ENCODE measurements around the gene NRXN2. TPM values are rescaled to one million over a fixed set of nuclear protein-coding genes. Genes with fewer than 3 reads are reported as not detected.

The NRXN2 gene
- total and polyA plus RNA-seq, 2 donors (not counting 3 experiments of a cell fraction or from before 2014, with no cell fraction given): not detected

DNA sequence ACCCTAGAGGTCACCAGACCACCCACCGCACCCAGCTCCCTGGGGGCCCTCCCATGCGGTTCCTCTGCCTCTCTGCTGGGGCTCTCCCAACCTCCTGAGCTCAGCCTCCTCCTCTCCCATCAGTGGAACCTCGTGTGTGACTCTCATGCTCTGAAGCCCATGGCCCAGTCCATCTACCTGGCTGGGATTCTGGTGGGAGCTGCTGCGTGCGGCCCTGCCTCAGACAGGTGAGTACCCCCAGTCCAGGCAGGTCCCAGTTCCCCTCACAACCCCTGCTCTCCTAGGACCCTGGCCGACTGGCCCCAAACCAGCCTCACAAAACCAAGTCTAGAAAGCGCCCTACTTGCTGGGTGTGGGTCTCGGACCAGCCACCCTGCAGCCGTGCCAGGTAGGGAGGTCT lies 130.3 kb downstream of the NRXN2 start:
- dilution Hi-C loops (cut with MboI; ENCODE audit: extremely low pct_ligation_motif_present, low sequenced_read_pairs): no loop called here
- Histone ChIP-seq H4K20me1 (replicated peaks; ENCODE audit: control insufficient read depth, extremely low read depth, insufficient read depth, low read length) (no peaks in the 10 kb centered on the region), H3K27me3 (ENCODE audit: control insufficient read depth in 2 of 2, insufficient read depth in 2 of 2, low read length in 2 of 2) (no peaks in the 10 kb centered on the region), H3K36me3 (ENCODE audit: control insufficient read depth in 2 of 2, extremely low read depth in 1 of 2, insufficient read depth in 2 of 2, low read length in 2 of 2) (no peaks in the 10 kb centered on the region), H3K4me1 (ENCODE audit: control insufficient read depth, extremely low read depth, insufficient read depth, low read length) (no peaks in the 10 kb centered on the region), H3K9me3 (replicated peaks; ENCODE audit: control insufficient read depth, insufficient read depth, low read length) (no peaks in the 10 kb centered on the region), H3K9me1 (replicated peaks; ENCODE audit: control insufficient read depth, extremely low read depth, insufficient read depth, low read length) (no peaks in the 10 kb centered on the region), H3K4me2 (ENCODE audit: insufficient read depth, low read length) (no peak overlapping the region), H3K79me2 (ENCODE audit: control insufficient read depth, insufficient read depth, low read length) (no peaks in the 10 kb centered on the region), H2AFZ (ENCODE audit: low read depth, low read length) (no peak overlapping the region), H3K9ac (replicated peaks; ENCODE audit: extremely low read depth, insufficient read depth, low read length) (no peak overlapping the region), H3K27ac (ENCODE audit: insufficient read depth, low read depth, low read length) (no peak overlapping the region), H3K4me3 (replicated peaks in 1 of 3; ENCODE audit: insufficient read depth in 1 of 3, low read depth in 1 of 3, low read length in 3 of 3) (no peak overlapping the region)
- FAIRE-seq (no peak), DNase-seq (ENCODE audit: low read depth, low spot score) (no peak)
- ChIA-PET CTCF (no interaction called here), POLR2A (no interaction called here)
- TF ChIP-seq FOS (IDR thresholded peaks at IDR 0.05; ENCODE audit: borderline replicate concordance, insufficient read depth, low read length) (no peak), GATA2 (IDR thresholded peaks at IDR 0.05; ENCODE audit: insufficient read depth, insufficient read length, low read depth, low read length) (no peak), POLR2A (IDR thresholded peaks at IDR 0.05; ENCODE audit: low read depth, low read length) (no peak), MYC (IDR thresholded peaks at IDR 0.05; ENCODE audit: low read depth, low read length) (no peak), EZH2 (IDR thresholded peaks at IDR 0.05; ENCODE audit: borderline replicate concordance, low read depth, low read length, severe bottlenecking) (no peak), MAX (IDR thresholded peaks at IDR 0.05; ENCODE audit: insufficient read depth, insufficient read length) (no peak), JUN (IDR thresholded peaks at IDR 0.05; ENCODE audit: borderline replicate concordance, insufficient read depth, insufficient read length, low read depth) (no peak), POLR2AphosphoS5 (IDR thresholded peaks at IDR 0.05; ENCODE audit: insufficient read depth, low read depth, low read length) (no peak)
- TF ChIP-seq, protein P1, sequence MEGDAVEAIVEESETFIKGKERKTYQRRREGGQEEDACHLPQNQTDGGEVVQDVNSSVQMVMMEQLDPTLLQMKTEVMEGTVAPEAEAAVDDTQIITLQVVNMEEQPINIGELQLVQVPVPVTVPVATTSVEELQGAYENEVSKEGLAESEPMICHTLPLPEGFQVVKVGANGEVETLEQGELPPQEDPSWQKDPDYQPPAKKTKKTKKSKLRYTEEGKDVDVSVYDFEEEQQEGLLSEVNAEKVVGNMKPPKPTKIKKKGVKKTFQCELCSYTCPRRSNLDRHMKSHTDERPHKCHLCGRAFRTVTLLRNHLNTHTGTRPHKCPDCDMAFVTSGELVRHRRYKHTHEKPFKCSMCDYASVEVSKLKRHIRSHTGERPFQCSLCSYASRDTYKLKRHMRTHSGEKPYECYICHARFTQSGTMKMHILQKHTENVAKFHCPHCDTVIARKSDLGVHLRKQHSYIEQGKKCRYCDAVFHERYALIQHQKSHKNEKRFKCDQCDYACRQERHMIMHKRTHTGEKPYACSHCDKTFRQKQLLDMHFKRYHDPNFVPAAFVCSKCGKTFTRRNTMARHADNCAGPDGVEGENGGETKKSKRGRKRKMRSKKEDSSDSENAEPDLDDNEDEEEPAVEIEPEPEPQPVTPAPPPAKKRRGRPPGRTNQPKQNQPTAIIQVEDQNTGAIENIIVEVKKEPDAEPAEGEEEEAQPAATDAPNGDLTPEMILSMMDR (IDR thresholded peaks at IDR 0.05; ENCODE audit: extremely low read depth in 1 of 2, insufficient read depth in 1 of 2, low read depth in 1 of 2, low read length in 2 of 2): no peak
- BruUV-seq (replicated peaks): no TSS peak
- intact Hi-C loops (cut with micrococcal nuclease): no loop called here

Measured in endothelial cell of umbilical vein (primary cell).